DOHH2 (cell line): ENCODE measurements around the gene RNF4.
A peak's percentile ranks its signal among the peaks of the same experiment; 100 is the strongest.

ENCODE experiments used
- H3F3A ChIP-seq: fragments of 200-600 bp; sonication (generic), shearing (Covaris generic); 2 replicates; pipeline ENCODE4 v1.6.0; 2016; ENCODE audit warnings: antibody characterized with exemption, mild to moderate bottlenecking; ENCODE audit not compliant: control insufficient read depth, insufficient read depth
- H3K27ac ChIP-seq: fragments of 200-600 bp; sonication (generic); 2 replicates; pipeline ENCODE4 v1.5.1; 2014; ENCODE audit warnings: low read depth, mild to moderate bottlenecking, low read length, moderate library complexity
- H3K27me3 ChIP-seq: fragments of 200-600 bp; sonication (generic); 2 replicates; pipeline ENCODE4 v1.6.1; 2014; ENCODE audit warnings: mild to moderate bottlenecking, low read length, mixed read lengths; ENCODE audit not compliant: control insufficient read depth
- H3K36me3 ChIP-seq: fragments of 200-600 bp; sonication (generic); 2 replicates; pipeline ENCODE4 v1.6.1; 2014; ENCODE audit warnings: mild to moderate bottlenecking, low read length, moderate library complexity, mixed read lengths; ENCODE audit not compliant: control insufficient read depth
- H3K4me1 ChIP-seq: fragments of 200-600 bp; sonication (generic); 2 replicates; pipeline ENCODE4 v1.6.1; 2014; ENCODE audit warnings: mild to moderate bottlenecking, low read length, mixed read lengths; ENCODE audit not compliant: control insufficient read depth
- H3K4me2 ChIP-seq: fragments of 200-600 bp; sonication (generic); 2 replicates; pipeline ENCODE4 v1.6.0; 2014; ENCODE audit warnings: mild to moderate bottlenecking, low read length, moderate library complexity
- H3K4me3 ChIP-seq: fragments of 200-600 bp; sonication (generic); 2 replicates; pipeline ENCODE4 v1.5.1; 2014; ENCODE audit warnings: mild to moderate bottlenecking, low read length, mixed read lengths
- H3K79me2 ChIP-seq: fragments of 200-600 bp; sonication (generic); 2 replicates; pipeline ENCODE4 v1.6.1; 2014; ENCODE audit warnings: mild to moderate bottlenecking, low read length, mixed read lengths; ENCODE audit not compliant: control insufficient read depth
- H3K9me2 ChIP-seq: fragments of 200-600 bp; sonication (generic); replicated peaks from 2 replicates; pipeline ENCODE4 v1.6.1; 2014; ENCODE audit warnings: mild to moderate bottlenecking, low read length, mixed read lengths; ENCODE audit not compliant: control insufficient read depth
- H3K9me3 ChIP-seq: fragments of 200-600 bp; sonication (generic); 2 replicates; pipeline ENCODE4 v1.6.1; 2014; ENCODE audit warnings: antibody characterized with exemption, low read length, mixed read lengths; ENCODE audit not compliant: control insufficient read depth, insufficient read depth
- H4K20me1 ChIP-seq: fragments of 200-600 bp; sonication (generic); 2 replicates; pipeline ENCODE4 v1.6.0; 2014; ENCODE audit warnings: low read depth, mild to moderate bottlenecking, antibody characterized with exemption, low read length, moderate library complexity; ENCODE audit not compliant: control insufficient read depth, insufficient read depth
- CTCF ChIP-seq: fragments of 200-600 bp; sonication (generic); IDR thresholded peaks from one replicate; pipeline ENCODE4 v1.5.1; 2014; ENCODE audit warnings: antibody characterized with exemption, mild to moderate bottlenecking, low read depth, low read length; ENCODE audit not compliant: poor library complexity, severe bottlenecking
- EZH2phosphoT487 ChIP-seq: fragments of 200-600 bp; sonication (generic); IDR thresholded peaks from 2 replicates; pipeline ENCODE4 v1.6.1; 2017; ENCODE audit warnings: borderline replicate concordance, mild to moderate bottlenecking, antibody characterized with exemption, low read length, moderate library complexity, mixed read lengths

Gene RNF4

GRCh38 chr4:2437475-2438215 is 31.3 kb upstream of the RNF4 start:
- no peaks in the 10 kb centered on the region for H3K9me3 ChIP-seq
- no peaks in the 10 kb centered on the region for H3K27me3 ChIP-seq
- no peaks in the 10 kb centered on the region for H3F3A ChIP-seq
- H3K9me2 ChIP-seq, result no peaks in the 10 kb centered on the region
- no peak for TF ChIP-seq EZH2phosphoT487
- no peak for TF ChIP-seq CTCF
- peaks cover 8% of the 10 kb centered on the region for H3K4me1 ChIP-seq
- H3K79me2 ChIP-seq, result no peaks in the 10 kb centered on the region
- no peaks in the 10 kb centered on the region for H3K36me3 ChIP-seq
- H3K4me3 ChIP-seq, result no peak overlapping the region
- H4K20me1 ChIP-seq, result no peaks in the 10 kb centered on the region
- no peak overlapping the region for H3K4me2 ChIP-seq
- no peak overlapping the region for H3K27ac ChIP-seq

GRCh38 chr4:2438822-2439718 is 29.8 kb upstream of the RNF4 start:
- H3K79me2 ChIP-seq, result no peaks in the 10 kb centered on the region
- H4K20me1 ChIP-seq, result no peaks in the 10 kb centered on the region
- H3K4me2 ChIP-seq, result no peak overlapping the region
- no peak overlapping the region for H3K27ac ChIP-seq
- H3F3A ChIP-seq, result no peaks in the 10 kb centered on the region
- H3K4me1 ChIP-seq, result peaks cover 8% of the 10 kb centered on the region
- H3K36me3 ChIP-seq, result no peaks in the 10 kb centered on the region
- no peaks in the 10 kb centered on the region for H3K9me2 ChIP-seq
- H3K4me3 ChIP-seq, result no peak overlapping the region
- H3K27me3 ChIP-seq, result no peaks in the 10 kb centered on the region
- TF ChIP-seq CTCF (no peak), EZH2phosphoT487 (no peak)
- no peaks in the 10 kb centered on the region for H3K9me3 ChIP-seq

- no peaks in the 10 kb centered on the region for H3K9me3 ChIP-seq
- peak overlapping the region; percentile 25; the same call in 1 of the 2 replicates for H3K4me2 ChIP-seq
- H3K4me1 ChIP-seq, result peaks cover 8% of the 10 kb centered on the region
- TF ChIP-seq CTCF (peak; percentile 100), EZH2phosphoT487 (no peak)
- no peaks in the 10 kb centered on the region for H3F3A ChIP-seq
- no peaks in the 10 kb centered on the region for H3K79me2 ChIP-seq
- no peak overlapping the region for H3K4me3 ChIP-seq
- H4K20me1 ChIP-seq, result no peaks in the 10 kb centered on the region
- no peak overlapping the region for H3K27ac ChIP-seq
- no peaks in the 10 kb centered on the region for H3K9me2 ChIP-seq
- H3K27me3 ChIP-seq, result no peaks in the 10 kb centered on the region
- H3K36me3 ChIP-seq, result no peaks in the 10 kb centered on the region
These were observed 27.3 kb upstream of the RNF4 start for GRCh38 chr4:2441393-2442174.
